SK-MEL-5 (cell line): ENCODE data around the gene ASIC1. TPM values are rescaled to one million over a fixed set of nuclear protein-coding genes. Genes with fewer than 3 reads are reported as not detected.
"Not testable (repeated sequence)": the region's sequence is repeated elsewhere in the genome, so short reads cannot be mapped to it uniquely, and the experiment has no call there.

ENCODE experiments used
- DNase-seq: peaks from one replicate; pipeline ENCODE4 v3.0.0-alpha.2; 2016; ENCODE audit warnings: low read depth, low spot score
- in situ Hi-C: cut with HindIII; loops from 2 replicates; pipeline ENCODE4 v1.10.0; 2016; ENCODE audit warnings: low sequenced_read_pairs, high pct_unique_total_duplicates, low pct_unique_long_range_greater_than_20kb
- total RNA-seq: library from RNA; depleted of rRNA; stranded (reverse); fragments of >200 nt; shearing (Covaris generic); gene quantifications from 2 replicates; pipeline ENCODE4 v1.2.3, GENCODE V29; 2014

Gene ASIC1
- total RNA-seq, 1 experiment from 2014 or later, result 4.7 TPM

GRCh38 chr12:50073206-50073605 lies 15.8 kb downstream of the ASIC1 start:
- in situ Hi-C loops, result no loop called here
- DNase-seq, result no peak

GRCh38 chr12:50073712-50074111 lies 16.3 kb downstream of the ASIC1 start:
- no peak for DNase-seq
- in situ Hi-C loops, result no loop called here

GRCh38 chr12:50074936-50075807 lies 17.8 kb downstream of the ASIC1 start:
- in situ Hi-C loops, result no loop called here
- peak; percentile 87 for DNase-seq

GRCh38 chr12:50075808-50076170 lies 18.4 kb downstream of the ASIC1 start:
- in situ Hi-C loops, result no loop called here
- DNase-seq, result no peak

- DNase-seq, result no peak
- in situ Hi-C loops, result no loop called here
Measured at GRCh38 chr12:50077099-50077498, 19.7 kb downstream of the ASIC1 start.

GRCh38 chr12:50078281-50078680 lies 20.9 kb downstream of the ASIC1 start:
- no peak for DNase-seq
- in situ Hi-C loops, result no loop called here

- in situ Hi-C loops, result no loop called here
- DNase-seq, result no peak
Measured at GRCh38 chr12:50079771-50080170, 22.4 kb downstream of the ASIC1 start.

GRCh38 chr12:50081096-50081808 lies 23.9 kb downstream of the ASIC1 start:
- in situ Hi-C loops, result no loop called here

GRCh38 chr12:50082644-50083043 lies 25.2 kb downstream of the ASIC1 start:
- in situ Hi-C loops, result no loop called here
- DNase-seq, result no peak

More at GRCh38 chr12:50081096-50081808, 23.9 kb downstream of the ASIC1 start:
- DNase-seq, result no peak

- in situ Hi-C loops, result no loop called here
- no peak for DNase-seq
Measured at GRCh38 chr12:50083301-50083700, 25.9 kb downstream of the ASIC1 start.

- DNase-seq, in situ Hi-C loops: not testable (repeated sequence)
Measured at GRCh38 chr12:50084409-50084774, 27.0 kb downstream of the ASIC1 start.

GRCh38 chr12:50084775-50085614 lies 27.6 kb downstream of the ASIC1 start, which contains the start of gene SMARCD1:
TSS of gene SMARCD1 (plus strand) at chr12:50085342. CDS start at chr12:50085370, 28 bp downstream.
- in situ Hi-C loops, result no loop called here
- peak; percentile 94 for DNase-seq

- no peak for DNase-seq
- in situ Hi-C loops, result no loop called here
Measured at GRCh38 chr12:50085615-50086072, 28.2 kb downstream of the ASIC1 start.

- DNase-seq, result no peak
- in situ Hi-C loops, result no loop called here
Measured at GRCh38 chr12:50086148-50086547, 28.8 kb downstream of the ASIC1 start.

- no peak for DNase-seq
- in situ Hi-C loops, result no loop called here
Measured at GRCh38 chr12:50087151-50087550, 29.8 kb downstream of the ASIC1 start.

- in situ Hi-C loops, result no loop called here
- DNase-seq, result peak; percentile 97
Measured at GRCh38 chr12:50087995-50088394, 30.6 kb downstream of the ASIC1 start.

- DNase-seq, result peak; percentile 69
- in situ Hi-C loops, result no loop called here
Measured at GRCh38 chr12:50088577-50089335, 31.4 kb downstream of the ASIC1 start.
